ENCODE data around the gene SLC26A6. TPM values are rescaled to one million over a fixed set of nuclear protein-coding genes. Genes with fewer than 3 reads are reported as not detected.

Gene SLC26A6
- total RNA-seq, 1 experiment from 2014 or later = 19.6 TPM

Other genes starting within 250 kb of the SLC26A6 start
- gene PLXNB1, start 205.4 kb downstream of the SLC26A6 start, total RNA-seq (2014; rRNA removed) = 21.5 and 23.4 TPM in 2 replicates
- gene CCDC51, start 195.3 kb downstream of the SLC26A6 start, total RNA-seq (2014; rRNA removed) = 28.8 and 29.8 TPM in 2 replicates
- 312 and 406 TPM in 2 replicates for gene TMA7, start 195.2 kb downstream of the SLC26A6 start, total RNA-seq (2014; rRNA removed)
- 13.9 and 14.1 TPM in 2 replicates for gene ATRIP, start 188.7 kb downstream of the SLC26A6 start, total RNA-seq (2014; rRNA removed)
- 192 and 227 TPM in 2 replicates for gene SHISA5, start 131.3 kb downstream of the SLC26A6 start, total RNA-seq (2014; rRNA removed)
- gene PFKFB4, start 78.7 kb downstream of the SLC26A6 start, total RNA-seq (2014; rRNA removed) = 22.1 and 22.6 TPM in 2 replicates
- gene UCN2, start 71.7 kb downstream of the SLC26A6 start, total RNA-seq (2014; rRNA removed) = 1.7 and 1.8 TPM in 2 replicates
- 12.7 and 14.2 TPM in 2 replicates for gene COL7A1, start 40.1 kb downstream of the SLC26A6 start, total RNA-seq (2014; rRNA removed)
- gene UQCRC1, start 25.8 kb downstream of the SLC26A6 start, total RNA-seq (2014; rRNA removed) = 368 and 384 TPM in 2 replicates
- gene TMEM89, start 13.7 kb downstream of the SLC26A6 start, total RNA-seq (2014; rRNA removed) = not detected in 2 replicates
- gene CELSR3, start 27.4 kb upstream of the SLC26A6 start, total RNA-seq (2014; rRNA removed) = 4.3 and 4.5 TPM in 2 replicates
- gene NCKIPSD, start 50.5 kb upstream of the SLC26A6 start, total RNA-seq (2014; rRNA removed) = 29.8 and 37.9 TPM in 2 replicates
- 69.2 and 70.4 TPM in 2 replicates for gene IP6K2, start 81.8 kb upstream of the SLC26A6 start, total RNA-seq (2014; rRNA removed)
- gene PRKAR2A, start 212.4 kb upstream of the SLC26A6 start, total RNA-seq (2014; rRNA removed) = 41.3 and 48.3 TPM in 2 replicates

All from LHCN-M2 (cell line).